HG02943 (cell line): Measurements from ENCODE around the gene MKNK2.

Experiments used
- ATAC-seq: cut with Tn5 transposase; IDR thresholded peaks from one replicate; pipeline ENCODE4 v1.9.1; 2021; ENCODE audit warnings: mild to moderate bottlenecking, low read depth, moderate library complexity; ENCODE audit not compliant: unreplicated experiment

MKNK2 gene

DNA sequence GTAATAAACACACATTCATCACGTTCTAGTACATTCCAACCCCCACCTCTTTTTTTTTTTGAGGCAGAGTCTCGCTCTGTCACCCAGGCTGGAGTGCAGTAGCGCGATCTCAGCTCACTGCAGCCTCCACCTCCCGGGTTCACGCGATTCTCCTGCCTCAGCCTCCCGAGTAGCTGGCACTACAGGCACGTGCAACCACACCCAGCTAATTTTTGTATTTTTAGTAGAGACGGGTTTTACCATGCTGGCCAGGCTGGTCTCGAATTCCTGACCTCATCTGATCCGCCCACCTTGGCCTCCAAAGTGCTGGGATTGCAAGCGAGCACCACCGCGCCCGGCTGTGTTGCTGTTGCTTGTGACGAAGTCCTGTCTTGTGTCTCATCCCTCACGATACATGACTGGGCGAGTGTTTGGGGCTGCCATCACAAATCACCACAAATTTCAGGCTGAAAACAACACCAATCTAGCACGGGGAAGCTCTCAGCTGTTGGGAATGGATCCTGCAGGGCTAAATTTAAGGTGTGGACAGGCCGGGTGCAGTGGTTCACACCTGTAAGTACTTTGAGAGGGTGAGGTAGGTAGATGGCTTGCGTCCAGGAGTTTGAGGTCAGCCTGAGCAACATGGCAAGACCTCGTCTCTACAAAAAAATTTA is 29.4 kb upstream of the MKNK2 start:
- ATAC-seq = no peak

DNA sequence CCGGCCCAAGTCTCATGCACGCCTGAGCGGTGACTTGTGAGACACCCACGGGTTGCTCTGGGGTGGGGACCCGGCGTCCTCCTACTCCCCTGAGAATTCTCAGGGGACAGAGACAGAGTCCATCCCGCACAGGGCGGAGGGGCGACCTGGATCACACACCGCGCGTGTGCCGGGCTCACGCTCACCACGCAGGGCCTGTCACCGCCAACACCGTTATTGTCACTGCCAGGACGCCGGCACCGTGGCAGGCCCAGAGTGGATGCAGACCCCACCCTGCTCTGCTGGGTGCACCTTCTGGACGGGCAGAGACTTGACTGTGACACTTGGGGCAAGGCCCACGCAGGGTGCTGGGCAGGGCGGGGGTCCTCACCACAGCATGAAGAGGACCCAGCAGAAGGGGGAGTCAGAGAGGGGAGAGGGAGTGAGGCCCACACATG is 28.8 kb upstream of the MKNK2 start:
- ATAC-seq = no peak

GRCh38 chr19:2079076-2079864 is 28.2 kb upstream of the MKNK2 start:
- no peak for ATAC-seq

DNA sequence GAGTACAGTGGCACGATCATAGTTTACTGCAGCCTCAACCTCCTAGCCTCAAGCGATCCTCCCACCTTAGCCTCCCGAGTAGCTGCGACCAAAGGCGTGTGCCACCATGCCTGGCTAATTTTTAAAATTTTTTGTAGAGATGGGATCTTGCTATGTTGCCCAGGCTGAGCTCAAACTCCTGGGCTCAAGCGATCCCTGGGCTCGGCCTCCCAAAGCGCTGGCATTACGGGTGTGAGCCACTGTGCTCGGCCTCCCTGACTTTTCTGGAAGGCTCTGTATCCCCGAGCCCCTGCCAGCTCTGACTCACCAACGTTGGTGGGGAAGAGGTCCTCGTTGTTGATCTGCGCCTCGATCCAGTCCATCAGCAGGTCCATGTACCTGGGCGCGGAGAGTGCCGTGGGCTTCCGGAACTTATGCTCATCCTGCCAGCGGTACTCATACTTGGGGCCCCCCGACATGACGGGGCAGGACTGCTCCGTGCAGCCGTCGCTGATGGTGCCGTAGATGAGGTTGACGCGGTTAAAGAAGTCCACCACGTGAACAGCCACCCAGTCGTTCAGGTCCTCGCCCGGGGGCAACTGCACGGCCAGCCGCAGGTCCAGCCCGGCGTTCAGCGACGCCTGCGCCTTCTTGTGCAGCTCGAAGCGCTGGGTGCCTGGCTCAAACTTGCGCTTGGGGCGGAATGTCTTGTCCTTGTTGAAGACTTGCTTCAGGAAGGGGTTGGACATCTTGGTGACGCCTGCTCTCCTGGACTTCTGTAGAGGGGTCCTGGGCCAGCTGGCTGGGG is 27.0 kb upstream of the MKNK2 start:
- ATAC-seq = no peak

DNA sequence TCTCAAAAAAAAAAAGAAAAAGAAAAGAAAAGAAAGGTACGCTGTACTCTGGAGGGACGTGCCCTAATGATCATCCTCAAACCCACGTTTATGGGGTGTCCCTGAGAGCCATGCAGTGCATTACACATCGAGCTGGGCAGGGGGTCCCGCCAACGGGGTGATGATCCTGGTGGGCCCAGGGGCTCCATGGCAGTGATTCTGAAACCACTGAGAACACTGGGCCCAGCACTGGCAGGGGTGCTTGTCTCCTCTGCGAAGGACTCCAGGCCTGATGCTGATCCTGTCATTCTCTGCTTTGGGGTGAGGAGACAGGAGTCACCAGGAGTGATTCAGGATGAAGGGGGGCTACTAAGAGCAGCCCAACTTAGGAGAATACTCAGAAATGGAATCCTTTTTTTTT is 26.4 kb upstream of the MKNK2 start:
- ATAC-seq = no peak

DNA sequence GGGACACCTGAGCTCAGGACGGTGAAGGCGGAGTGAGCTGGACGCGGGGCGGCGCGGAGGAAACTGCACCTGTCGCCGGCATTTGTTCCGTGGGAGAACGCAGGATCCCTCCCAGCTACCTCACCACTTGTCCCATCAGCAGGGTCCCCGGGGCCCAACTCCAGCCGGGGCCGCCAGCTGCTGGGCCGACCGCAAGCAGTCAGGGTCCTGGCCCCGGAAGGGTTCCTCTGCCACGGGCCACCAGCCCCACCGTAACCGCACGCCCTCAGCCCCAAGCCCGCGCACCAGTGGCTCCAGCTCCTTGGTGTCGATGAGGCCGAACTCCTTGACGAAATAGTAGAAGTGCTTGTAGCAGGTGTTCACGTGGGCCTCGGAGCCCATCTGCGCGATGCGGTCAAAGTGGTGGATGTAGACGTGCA is 25.5 kb upstream of the MKNK2 start:
- ATAC-seq = no peak

DNA sequence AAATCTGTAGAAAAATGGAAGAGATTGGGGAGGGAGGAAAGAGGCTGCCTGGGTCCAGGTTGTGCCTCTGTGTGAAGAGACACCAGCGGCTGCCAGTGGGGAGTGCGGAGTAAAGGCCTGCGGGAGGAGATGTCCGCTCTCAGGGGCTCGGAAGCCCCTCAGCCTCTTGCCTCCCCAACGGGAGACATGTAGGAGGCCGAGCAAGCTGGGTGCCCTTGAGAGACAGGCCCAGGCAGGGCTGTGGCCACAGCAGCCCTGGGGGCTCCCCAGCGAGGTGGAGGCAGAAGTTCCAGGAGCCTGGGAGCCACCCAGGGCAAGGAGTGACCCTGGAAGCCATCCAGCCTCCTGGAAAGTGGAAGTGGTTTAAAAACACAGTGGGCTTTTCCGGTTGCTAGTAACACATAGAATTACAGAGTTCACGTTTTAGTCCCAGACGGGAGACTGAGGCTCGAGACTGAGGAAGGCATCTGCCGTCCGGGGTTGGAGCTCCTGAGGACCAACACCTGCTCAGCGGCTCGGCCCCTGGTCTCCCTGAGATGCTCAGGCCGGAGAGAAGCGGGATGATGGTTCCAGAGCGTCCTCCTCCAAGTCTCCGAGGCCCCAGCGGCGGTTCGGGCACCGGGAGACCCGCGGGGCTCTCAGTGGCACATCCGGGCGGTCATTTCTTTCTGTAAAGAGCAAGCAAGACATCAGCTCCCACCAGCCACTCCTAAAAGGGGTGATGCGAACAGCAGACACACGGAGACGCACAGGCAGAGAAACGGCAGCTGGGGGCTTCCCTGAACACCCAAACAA is 21.9 kb upstream of the MKNK2 start:
- ATAC-seq = no peak

GRCh38 chr19:2070986-2071673 is 20.1 kb upstream of the MKNK2 start:
- ATAC-seq = no peak

DNA sequence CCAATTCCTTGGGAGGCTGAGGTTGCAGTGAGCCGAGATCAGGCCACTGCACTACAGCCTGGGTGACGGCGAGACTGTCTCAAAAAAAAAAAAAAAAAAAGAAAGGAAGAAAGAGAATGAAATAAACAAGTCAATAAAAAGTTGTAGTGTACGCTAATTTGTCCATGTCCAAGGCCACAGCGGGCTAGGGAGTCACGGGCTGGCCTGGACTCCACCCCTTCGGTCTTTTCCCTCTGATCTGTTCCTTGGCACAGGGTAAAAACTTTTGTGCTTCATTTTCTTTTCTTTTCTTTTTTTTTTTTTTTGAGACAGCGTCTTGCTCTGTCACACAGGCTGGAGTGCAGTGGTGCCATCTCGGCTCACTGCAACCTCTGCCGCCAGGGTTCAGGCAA is 19.4 kb upstream of the MKNK2 start:
- no peak for ATAC-seq

DNA sequence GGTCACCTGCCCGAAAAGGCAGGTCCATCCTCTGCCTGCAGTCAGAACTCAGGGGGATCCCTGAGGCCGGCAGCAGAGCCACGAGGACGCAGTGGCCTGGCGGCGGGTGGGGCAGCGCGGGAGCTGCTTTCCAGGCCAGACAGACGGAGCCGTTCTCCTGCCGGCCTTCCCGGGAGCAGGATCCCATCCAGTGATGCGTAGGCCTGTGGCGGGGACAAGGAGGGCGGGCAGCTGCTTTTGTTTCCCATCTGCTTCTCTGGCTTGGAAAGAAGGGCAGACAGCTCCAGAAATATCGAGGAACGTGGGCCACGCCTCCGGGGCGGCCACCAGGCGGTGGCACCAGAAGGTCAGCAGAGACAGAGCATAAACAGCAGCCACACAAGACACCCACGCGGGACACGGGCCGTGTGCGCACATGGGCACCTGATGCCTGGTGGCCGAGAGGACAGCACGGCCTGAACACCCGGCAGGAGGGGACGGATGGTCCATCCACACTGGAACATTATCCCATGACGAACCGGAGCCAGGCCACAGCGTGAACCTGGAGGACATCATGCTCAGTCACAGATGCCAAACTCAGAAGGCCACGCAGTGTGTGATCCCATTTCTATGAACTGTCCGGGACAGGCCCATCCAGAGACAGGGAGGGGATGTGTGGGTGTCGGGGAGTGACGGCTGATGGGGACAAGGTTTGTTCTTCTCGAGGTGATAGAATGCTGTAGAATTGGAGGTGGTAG is 13.9 kb upstream of the MKNK2 start:
- ATAC-seq = no peak

DNA sequence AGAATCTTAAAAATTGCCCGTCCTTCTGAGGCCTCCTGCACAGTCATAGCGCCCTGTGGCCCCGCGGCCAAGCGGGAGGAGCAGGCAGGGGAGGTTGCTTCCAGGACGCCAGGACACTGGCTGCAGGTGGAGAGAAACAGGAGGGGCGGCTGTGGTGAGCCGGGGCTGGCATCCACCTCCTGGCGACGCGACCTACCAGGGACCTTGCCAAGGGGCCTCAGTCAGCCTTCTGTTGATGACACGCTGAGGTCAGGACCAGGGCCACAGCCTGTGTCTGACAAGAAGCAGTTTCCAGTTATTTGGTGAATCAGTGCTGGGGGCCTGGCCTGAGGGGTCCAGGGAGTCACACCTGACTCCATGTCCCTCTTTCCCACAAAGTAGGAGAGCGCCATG is 13.3 kb upstream of the MKNK2 start:
- ATAC-seq = no peak

- no peak for ATAC-seq
These were observed 12.8 kb upstream of the MKNK2 start for GRCh38 chr19:2063824-2064223.

DNA sequence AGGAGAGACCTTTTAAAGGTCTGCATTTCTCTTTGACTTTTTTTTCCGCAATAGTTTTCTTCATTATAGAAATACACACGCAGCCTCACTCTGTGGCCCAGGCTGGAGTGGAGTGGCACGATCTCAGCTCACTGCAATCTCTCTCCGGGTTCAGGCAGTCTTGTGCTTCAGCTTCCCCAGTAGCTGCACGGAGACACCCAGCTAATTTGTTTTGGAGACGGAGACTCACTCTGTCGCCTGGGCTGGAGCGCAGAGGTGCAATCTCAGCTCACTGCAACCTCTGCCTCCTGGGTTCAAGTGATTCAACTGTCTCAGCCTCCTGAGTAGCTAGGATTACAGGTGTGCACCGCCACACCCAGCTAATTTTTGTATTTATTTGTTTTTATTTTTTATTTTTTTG is 11.7 kb upstream of the MKNK2 start:
- ATAC-seq = no peak

GRCh38 chr19:2062389-2062729 is 11.3 kb upstream of the MKNK2 start:
- no peak for ATAC-seq

- ATAC-seq = peak; percentile 67
These were observed 10.7 kb upstream of the MKNK2 start for GRCh38 chr19:2061495-2062388.

DNA sequence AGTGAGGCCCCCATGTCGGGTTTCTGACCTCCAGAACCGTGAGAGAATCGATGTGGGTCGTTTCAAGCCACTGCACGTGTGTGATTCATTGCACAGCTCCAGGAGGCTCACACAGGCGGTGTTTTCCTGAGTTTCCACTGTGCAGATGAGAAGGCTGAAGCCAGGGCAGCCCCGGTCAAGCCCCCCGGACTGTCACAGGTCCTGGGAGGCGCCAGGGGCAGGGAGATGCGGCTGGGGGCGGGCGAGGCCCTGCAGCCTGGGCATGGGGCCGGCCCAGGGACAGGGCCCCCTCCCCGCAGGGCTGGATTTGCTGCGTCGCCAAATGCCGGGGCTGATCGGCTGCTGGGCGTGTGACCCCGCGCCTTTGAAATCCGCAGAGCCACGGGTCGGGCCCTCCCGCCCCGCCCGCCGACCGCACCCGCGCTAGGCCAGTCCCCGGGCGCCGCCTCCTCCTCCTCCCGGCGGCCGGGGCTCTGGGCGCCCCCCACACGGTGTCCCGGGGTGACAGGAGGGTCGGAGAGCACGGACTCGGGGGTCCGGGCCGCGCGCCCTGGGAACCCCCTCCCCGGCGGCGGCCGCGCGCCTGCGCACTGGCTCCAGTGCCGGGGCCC is 9.9 kb upstream of the MKNK2 start:
- peak; percentile 24 for ATAC-seq

DNA sequence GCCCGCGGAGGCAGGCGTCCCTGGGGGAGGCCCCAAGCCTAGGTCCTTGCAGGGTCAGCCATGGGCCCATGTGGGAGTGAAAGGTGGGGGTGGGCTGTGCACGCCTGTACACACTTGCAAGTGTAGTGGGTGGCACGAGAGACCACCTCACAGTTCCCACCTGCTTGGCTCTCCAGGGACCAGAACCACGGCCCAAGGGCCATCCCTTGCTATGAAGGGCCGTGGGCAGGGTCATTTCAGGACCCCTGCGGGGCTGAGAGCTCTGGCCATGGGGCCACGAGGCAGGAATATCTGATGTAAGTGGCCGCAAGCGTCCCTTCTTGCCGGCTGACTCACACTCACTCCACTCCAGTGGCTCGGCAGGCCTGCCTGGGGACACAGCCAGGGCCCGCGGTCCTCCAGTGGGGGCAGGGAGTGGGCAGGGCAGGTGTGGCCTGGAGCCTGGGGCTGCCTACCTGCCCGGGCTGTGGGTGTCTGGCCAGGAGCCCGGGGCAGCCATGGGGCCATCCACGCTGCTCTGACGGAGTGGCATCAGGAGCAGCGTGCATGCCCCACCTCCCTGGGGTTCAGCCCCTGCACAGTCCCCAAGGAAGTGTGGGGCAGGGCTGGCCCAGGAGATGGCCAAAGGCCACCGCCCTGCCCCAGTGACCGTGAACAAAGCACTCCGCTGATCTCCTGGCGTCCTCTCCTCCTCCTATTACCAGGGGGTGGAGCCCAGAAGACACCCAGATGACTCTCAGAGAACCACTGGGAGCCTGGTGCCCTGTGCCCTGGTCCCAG is 8.6 kb upstream of the MKNK2 start:
- ATAC-seq = no peak
